GM19025 (cell line): Measurements from ENCODE around the gene SRXN1.

Source experiments
- ATAC-seq: cut with Tn5 transposase; IDR thresholded peaks from one replicate; pipeline ENCODE4 v1.9.1; 2021; ENCODE audit warnings: mild to moderate bottlenecking, low read depth, moderate library complexity; ENCODE audit not compliant: unreplicated experiment

The SRXN1 gene

GRCh38 chr20:675453-676314, 22.7 kb upstream of the SRXN1 start, which contains the start of gene SCRT2:
Gene SCRT2 (minus strand): TSS chr20:675802. CDS start chr20:675601, 201 bp downstream.
- ATAC-seq: no peak

- no peak for ATAC-seq
Measured at GRCh38 chr20:675033-675452, 22.0 kb upstream of the SRXN1 start.

DNA sequence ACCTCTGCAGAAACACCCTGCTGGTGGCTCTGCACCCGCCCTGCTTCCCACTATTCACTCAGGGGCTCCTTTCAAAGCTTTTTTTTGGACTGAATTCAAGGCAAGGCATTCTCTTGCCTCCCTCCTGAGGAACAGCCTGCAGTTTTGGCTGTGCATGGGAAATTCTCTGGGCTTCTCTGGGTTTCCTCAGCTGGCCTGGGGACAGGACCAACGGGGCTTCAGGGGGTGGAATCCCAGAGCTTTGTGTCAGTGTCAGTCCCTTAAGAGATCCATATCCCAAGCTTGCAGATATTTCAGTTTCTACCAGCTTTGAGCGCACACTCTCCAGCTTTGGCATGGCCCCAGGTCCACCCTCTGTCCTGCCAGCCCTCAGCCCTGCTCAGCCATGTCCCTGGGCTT, 20.6 kb upstream of the SRXN1 start:
- ATAC-seq: no peak

- ATAC-seq: no peak
Measured at GRCh38 chr20:672963-673602, 20.1 kb upstream of the SRXN1 start.

- ATAC-seq: no peak
Measured at GRCh38 chr20:671252-672030, 18.4 kb upstream of the SRXN1 start.

DNA sequence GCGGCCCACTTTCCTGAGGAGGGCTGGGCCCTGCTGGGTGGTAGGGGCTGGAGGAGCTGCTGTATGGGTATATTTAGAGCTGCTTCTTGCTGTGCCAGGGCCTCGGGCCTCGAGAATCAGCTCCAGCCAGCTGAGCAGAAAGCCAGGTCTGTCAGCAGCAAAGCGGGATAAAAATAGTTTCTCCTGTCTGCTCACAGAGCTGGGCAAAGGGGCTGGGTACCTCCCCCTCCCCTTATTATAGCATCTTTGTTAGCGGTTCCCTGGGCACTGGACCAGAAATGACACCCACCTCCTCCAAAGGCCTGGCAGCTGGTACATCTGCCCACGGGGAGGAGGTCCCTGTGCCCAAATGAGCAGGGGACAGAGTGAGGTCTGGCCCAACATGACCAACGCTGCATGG, 16.6 kb upstream of the SRXN1 start:
- no peak for ATAC-seq

DNA sequence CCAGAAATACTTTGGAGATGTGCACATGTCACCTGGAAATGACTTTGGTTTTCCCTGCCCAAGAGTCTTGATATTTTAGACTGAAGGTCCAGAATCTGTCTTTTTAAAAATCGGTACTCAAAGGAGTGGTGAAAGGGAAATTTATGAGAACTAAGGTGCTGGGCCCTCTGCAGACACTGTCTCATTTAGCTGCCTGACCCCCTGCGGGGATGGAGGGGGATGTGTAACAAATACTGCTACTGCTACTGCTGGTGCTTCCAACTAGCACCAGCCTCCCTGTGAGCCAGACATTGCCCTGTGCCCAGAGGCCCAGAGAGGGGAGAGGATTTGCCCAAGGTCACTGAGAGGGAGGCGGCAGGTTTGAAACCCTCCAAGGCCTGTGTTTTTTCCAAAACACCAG, 15.6 kb upstream of the SRXN1 start:
- no peak for ATAC-seq

DNA sequence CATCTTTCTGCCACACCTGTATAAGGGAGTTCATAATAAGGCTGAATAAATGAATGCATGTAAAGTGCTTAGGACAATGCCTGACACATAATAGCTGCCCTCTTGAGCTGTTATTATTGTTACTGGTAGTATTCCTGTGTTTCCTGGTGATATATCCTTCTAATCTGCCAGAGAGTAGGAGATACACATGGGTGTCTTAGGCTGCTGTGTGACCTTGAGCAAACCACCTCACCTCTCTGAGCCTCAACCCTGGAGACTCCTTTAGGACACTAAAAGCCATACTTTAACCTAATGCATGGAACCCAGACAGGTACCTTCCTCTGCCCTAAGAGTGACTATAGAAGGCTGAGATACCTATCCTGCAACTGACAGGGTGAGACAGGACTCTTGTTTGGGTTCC, 15.1 kb upstream of the SRXN1 start:
- ATAC-seq: no peak

GRCh38 chr20:667351-668034, 14.5 kb upstream of the SRXN1 start:
- ATAC-seq: no peak

GRCh38 chr20:666877-667276, 13.9 kb upstream of the SRXN1 start:
- no peak for ATAC-seq

- no peak for ATAC-seq
Measured at GRCh38 chr20:665276-665675, 12.3 kb upstream of the SRXN1 start.

DNA sequence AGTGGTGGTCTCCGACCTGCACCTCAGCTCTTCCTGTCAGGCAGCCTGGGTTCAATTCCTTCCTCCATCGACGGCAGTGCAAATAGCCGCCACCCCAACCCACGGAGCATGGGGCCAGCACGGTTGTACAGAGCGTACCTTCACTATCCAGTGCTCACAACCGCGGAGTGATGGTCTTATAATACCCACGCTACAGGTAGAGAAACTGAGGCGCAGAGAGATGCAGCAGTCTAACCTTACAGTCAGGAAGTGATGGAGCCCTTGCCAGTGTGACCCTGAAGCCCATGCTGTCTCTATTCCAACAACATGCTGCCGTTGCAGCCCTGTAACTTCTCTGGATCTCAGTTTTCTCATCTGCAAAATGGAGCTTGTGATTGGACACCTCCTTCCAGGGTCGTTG, 11.6 kb upstream of the SRXN1 start:
- ATAC-seq: no peak

GRCh38 chr20:664151-664550, 11.2 kb upstream of the SRXN1 start:
- no peak for ATAC-seq

- no peak for ATAC-seq
Measured at GRCh38 chr20:663315-664090, 10.5 kb upstream of the SRXN1 start.

- ATAC-seq: no peak
Measured at GRCh38 chr20:662277-663192, 9.5 kb upstream of the SRXN1 start.

GRCh38 chr20:661474-662270, 8.7 kb upstream of the SRXN1 start:
- ATAC-seq: no peak

DNA sequence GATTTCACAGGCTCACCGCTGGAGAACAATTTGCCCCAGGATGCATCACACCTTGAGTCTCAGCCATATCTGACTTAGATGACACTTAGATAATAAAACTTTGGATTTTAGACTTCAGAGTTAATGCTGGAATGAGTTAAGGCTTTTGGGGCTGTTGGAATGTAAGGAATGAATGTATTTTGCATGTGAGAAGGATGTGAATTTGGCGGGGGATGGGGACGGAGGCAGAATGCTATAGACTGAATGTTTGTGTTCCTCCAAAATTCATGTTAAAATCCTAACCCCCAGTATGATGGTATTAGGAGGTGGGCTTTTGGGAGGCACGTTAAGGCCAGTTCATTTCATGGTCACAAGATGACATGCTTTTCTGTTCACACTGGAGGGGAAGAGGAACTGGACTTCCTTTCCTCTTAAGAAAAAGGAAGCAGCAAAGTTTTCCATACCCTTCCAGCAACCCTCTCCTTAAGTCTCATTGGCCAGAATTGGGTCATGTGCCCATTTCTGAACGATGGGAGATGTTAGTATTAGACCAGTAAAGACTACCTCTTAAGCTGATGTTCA, 5.8 kb upstream of the SRXN1 start:
- no peak for ATAC-seq

DNA sequence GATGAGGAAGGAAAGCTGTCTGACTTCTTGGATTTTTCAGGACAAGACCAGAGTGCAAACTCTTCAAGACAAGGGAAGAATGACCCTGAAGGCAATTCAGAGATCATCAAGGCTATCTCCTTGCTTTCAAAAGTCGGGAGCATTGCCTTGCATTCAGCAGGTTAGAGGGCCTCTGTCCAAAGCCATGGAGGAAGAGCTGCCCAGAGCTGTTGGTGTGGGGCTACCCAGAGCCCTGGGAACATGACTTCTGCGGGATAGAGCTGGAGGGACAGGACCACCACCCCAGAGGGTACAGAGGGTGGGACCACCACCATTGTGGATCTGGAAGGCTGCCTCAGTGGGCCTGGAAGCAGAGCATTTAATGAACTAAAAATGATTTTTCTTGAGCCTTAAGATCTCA, 5.2 kb upstream of the SRXN1 start:
- no peak for ATAC-seq
